IMR-90 (cell line): ENCODE measurements around the gene SSBP3. TPM values are rescaled to one million over a fixed set of nuclear protein-coding genes. Genes with fewer than 3 reads are reported as not detected.
A peak's percentile ranks its signal among the peaks of the same experiment; 100 is the strongest.

Experiments used
- ATAC-seq: fragments of 200-7000 bp; cut with Tn5 transposase; 2 replicates; pipeline ENCODE4 v1.9.1; 2020; ENCODE audit warnings: low read depth, mild to moderate bottlenecking, moderate library complexity
- BruUV-seq: library from RNA; stranded (reverse); fragments of 400-500 nt; replicated peaks from 2 replicates; lab custom pipeline; 2021; lab: Mats Ljungman, UMichigan
- CTCF ChIA-PET: fragments of 300-600 bp; formaldehyde crosslinking; extraction: SDS; loops from one replicate; lab custom pipeline; 2021; ENCODE audit warnings: antibody characterized with exemption; lab: Yijun Ruan, JAX
- POLR2A ChIA-PET: fragments of 300-600 bp; sonication (Branson Sonifier 250); formaldehyde crosslinking; loops from one replicate; lab custom pipeline; 2022; ENCODE audit warnings: antibody characterized with exemption; ENCODE audit not compliant: unreplicated experiment; lab: Charles Lee
- DNase-seq: peaks from one replicate; pipeline ENCODE4 v3.0.0; 2013
- H2AFZ ChIP-seq: replicated peaks from 2 replicates; pipeline ENCODE3; 2013; ENCODE audit warnings: low read length, mild to moderate bottlenecking; ENCODE audit not compliant: poor library complexity
- H2AK5ac ChIP-seq: 2 replicates; pipeline ENCODE4 v1.6.1; 2013; ENCODE audit warnings: low read depth, low read length, inconsistent platforms
- H2AK9ac ChIP-seq: replicated peaks from 2 replicates; pipeline ENCODE3; 2013; ENCODE audit warnings: mild to moderate bottlenecking, low read depth, low read length, moderate library complexity; ENCODE audit not compliant: poor library complexity
- H2BK120ac ChIP-seq: 2 replicates; pipeline ENCODE4 v1.6.1; 2013; ENCODE audit warnings: low read depth, low read length, inconsistent platforms
- H2BK15ac ChIP-seq: 3 replicates; pipeline ENCODE4 v1.6.1; 2013; ENCODE audit warnings: low read depth, low read length, inconsistent platforms
- H2BK20ac ChIP-seq: 2 replicates; pipeline ENCODE4 v1.6.1; 2013; ENCODE audit warnings: low read depth, mild to moderate bottlenecking, inconsistent platforms, low read length, moderate library complexity
- H2BK5ac ChIP-seq: 2 replicates; pipeline ENCODE4 v1.6.1; 2013; ENCODE audit warnings: mild to moderate bottlenecking, low read depth, low read length, inconsistent platforms; ENCODE audit not compliant: poor library complexity, severe bottlenecking
- H3K14ac ChIP-seq: replicated peaks from 2 replicates; pipeline ENCODE4 v1.6.1; 2013; ENCODE audit warnings: low read depth, low read length, inconsistent platforms
- H3K18ac ChIP-seq: 2 replicates; pipeline ENCODE4 v1.6.1; 2013; ENCODE audit warnings: low read depth, low read length, control low read depth
- H3K23ac ChIP-seq: 2 replicates; pipeline ENCODE4 v1.6.1; 2013; ENCODE audit warnings: low read depth, low read length, inconsistent platforms
- H3K27ac ChIP-seq: 2 replicates; pipeline ENCODE4 v1.5.1; 2013; ENCODE audit warnings: mild to moderate bottlenecking, control low read depth, low read length; ENCODE audit not compliant: insufficient read depth
- H3K27me3 ChIP-seq: 2 replicates; pipeline ENCODE4 v1.6.1; 2013; ENCODE audit warnings: low read length; ENCODE audit not compliant: control insufficient read depth, insufficient read depth
- H3K36me3 ChIP-seq: 2 replicates; pipeline ENCODE4 v1.6.1; 2013; ENCODE audit warnings: low read length, mixed read lengths; ENCODE audit not compliant: control insufficient read depth, insufficient read depth
- H3K4ac ChIP-seq: 2 replicates; pipeline ENCODE4 v1.6.1; 2013; ENCODE audit warnings: low read depth, low read length, inconsistent platforms
- H3K4me1 ChIP-seq: 2 replicates; pipeline ENCODE4 v1.6.1; 2013; ENCODE audit warnings: low read length, mixed read lengths; ENCODE audit not compliant: control insufficient read depth, insufficient read depth
- H3K4me2 ChIP-seq: 2 replicates; pipeline ENCODE4 v1.6.1; 2013; ENCODE audit warnings: low read depth, mild to moderate bottlenecking, control low read depth, low read length, moderate library complexity
- H3K4me3 ChIP-seq: 2 replicates; pipeline ENCODE4 v1.5.1; 2013; ENCODE audit warnings: low read depth, mild to moderate bottlenecking, control low read depth, low read length, moderate library complexity; ENCODE audit not compliant: insufficient read depth
- H3K56ac ChIP-seq: 2 replicates; pipeline ENCODE4 v1.6.1; 2013; ENCODE audit warnings: low read length, inconsistent platforms; ENCODE audit not compliant: insufficient read depth; ENCODE audit errors: extremely low read depth
- H3K79me1 ChIP-seq, 2 experiments: 2 replicates each; pipeline ENCODE4 v1.6.1; 2013; ENCODE audit warnings: low read length in 2 of 2, inconsistent platforms in 1 of 2, low read depth in 1 of 2
- H3K9ac ChIP-seq: 2 replicates; pipeline ENCODE4 v1.6.1; 2013; ENCODE audit warnings: low read depth, low read length, control low read depth
- H3K9me1 ChIP-seq: 2 replicates; pipeline ENCODE4 v1.6.1; 2013; ENCODE audit warnings: low read length, inconsistent platforms; ENCODE audit not compliant: insufficient read depth
- H3K9me3 ChIP-seq: 2 replicates; pipeline ENCODE4 v1.6.1; 2013; ENCODE audit warnings: low read length; ENCODE audit not compliant: control insufficient read depth, insufficient read depth
- H4K20me1 ChIP-seq: 2 replicates; pipeline ENCODE4 v1.6.1; 2013; ENCODE audit warnings: low read length, inconsistent platforms; ENCODE audit not compliant: insufficient read depth
- H4K5ac ChIP-seq: 2 replicates; pipeline ENCODE4 v1.6.1; 2013; ENCODE audit warnings: mild to moderate bottlenecking, low read depth, low read length, control low read depth
- H4K8ac ChIP-seq, 2 experiments: 2 replicates each; pipeline ENCODE4 v1.6.1; 2013; ENCODE audit warnings: low read depth in 2 of 2, low read length in 2 of 2, control low read depth in 1 of 2, inconsistent platforms in 1 of 2
- H4K91ac ChIP-seq: 2 replicates; pipeline ENCODE4 v1.6.1; 2013; ENCODE audit warnings: low read depth, low read length, inconsistent platforms; ENCODE audit not compliant: insufficient read depth
- CEBPB ChIP-seq: IDR thresholded peaks from 2 replicates; pipeline ENCODE4 v1.6.1; 2012; ENCODE audit warnings: low read depth, low read length, improper control_type of control experiment
- CTCF ChIP-seq: conservative IDR thresholded peaks from 2 replicates; pipeline ENCODE4 v1.5.1; 2012; ENCODE audit warnings: mild to moderate bottlenecking, low read depth, low read length, improper control_type of control experiment
- MAFK ChIP-seq: IDR thresholded peaks from 2 replicates; pipeline ENCODE4 v1.6.1; 2012; ENCODE audit warnings: low read depth, low read length, improper control_type of control experiment
- RAD21 ChIP-seq: IDR thresholded peaks from 2 replicates; pipeline ENCODE4 v1.6.1; 2012; ENCODE audit warnings: low read length, improper control_type of control experiment
- WGBS, 2 experiments: methylation state at CpG; one replicate each; pipeline versions ENCODE4 v1.1.5 to v1.1.7; 2013; ENCODE audit warnings: missing lambda C conversion rate in 2 of 2; ENCODE audit not compliant: insufficient read length in 1 of 2; ENCODE audit errors: extremely low coverage in 2 of 2; 5-methylcytosine and 5-hydroxymethylcytosine counted together
- dilution Hi-C: fragments of 300-500 bp; cut with HindIII; formaldehyde crosslinking; loops from one replicate; pipeline ENCODE4 v1.14.3; 2018; ENCODE audit warnings: low sequenced_read_pairs; ENCODE audit not compliant: unreplicated experiment
- in situ Hi-C: fragments of 300-500 bp; cut with MboI; formaldehyde crosslinking; loops from 3 replicates; pipeline ENCODE4 v1.14.3; 2019; ENCODE audit warnings: low sequenced_read_pairs, inconsistent platforms, mixed read lengths
- intact Hi-C: fragments of 100-400 bp; cut with micrococcal nuclease; formaldehyde crosslinking; loops from 2 replicates; pipeline ENCODE4 v1.10.0; 2022
- polyA plus RNA-seq, 3 experiments: library from polyadenylated mRNA; depleted of rRNA; stranded (reverse); fragments of >200 nt; gene quantifications; 2 replicates each; pipeline ENCODE4 v1.2.3, GENCODE V29; 2012; ENCODE audit warnings: low replicate concordance in 1 of 3
- total RNA-seq: library from RNA; depleted of rRNA; stranded (reverse); fragments of >200 nt; gene quantifications from 2 replicates; pipeline ENCODE4 v1.2.3, GENCODE V29; 2012

The SSBP3 gene
- total and polyA plus RNA-seq, 2 of the 4 experiments (the other 2 are of a cell fraction): 10.9 to 39.6 TPM

- Histone ChIP-seq H2AK5ac (no peak overlapping the region), H3K36me3 (peaks cover 4% of the 10 kb centered on the region), H3K4me2 (no peak overlapping the region), H2AK9ac (no peak overlapping the region), H3K4me3 (no peak overlapping the region), H2BK20ac (no peak overlapping the region), H3K4ac (peak overlapping the region; percentile 15; the same call in 1 of the 2 replicates), H2BK5ac (no peak overlapping the region), H3K9me3 (no peaks in the 10 kb centered on the region), H3K4me1 (peaks cover 20% of the 10 kb centered on the region), H3K9ac (no peak overlapping the region), H4K91ac (peak overlapping the region; percentile 6; the same call in 1 of the 2 replicates), H3K9me1 (peaks cover 23% of the 10 kb centered on the region), H3K14ac (peak overlapping the region; percentile 31; the same call in 1 of the 2 replicates), H3K56ac (no peak overlapping the region), H4K8ac (no peak overlapping the region), H3K27me3 (no peaks in the 10 kb centered on the region), H3K79me1 (peaks cover 60 to 88% of the 10 kb centered on the region in 2 experiments), H3K18ac (no peak overlapping the region), H2BK15ac (no peak overlapping the region), H4K5ac (no peak overlapping the region), H3K27ac (no peak overlapping the region), H4K20me1 (peaks cover 36% of the 10 kb centered on the region), H2BK120ac (no peak overlapping the region), H3K23ac (no peak overlapping the region), H2AFZ (no peak overlapping the region)
- DNase-seq: no peak
- intact Hi-C loops (no loop called here), in situ Hi-C loops (no loop called here), dilution Hi-C loops (no loop called here)
- ChIA-PET CTCF (no interaction called here), POLR2A (no interaction called here)
- TF ChIP-seq CTCF: no peak
- TF ChIP-seq MAFK: peak; percentile 41; the same call in 1 of the 2 replicates
- no peak for TF ChIP-seq RAD21
- TF ChIP-seq CEBPB: no peak
- no TSS peak for BruUV-seq
- WGBS, 2 experiments: 57% methylated on average over 1 of the region's 5 CpGs; no CpG with 5 or more reads in 1 of the 2 experiments
- no peak for ATAC-seq
These were observed 41.6 kb downstream of the SSBP3 start for GRCh38 chr1:54364582-54364981.
